HepG2 (cell line): ENCODE results near the gene KIF1C. TPM values are rescaled to one million over a fixed set of nuclear protein-coding genes. Genes with fewer than 3 reads are reported as not detected.

Experiments
- ATAC-seq: fragments of 200-7000 bp; cut with Tn5 transposase; 3 replicates; pipeline ENCODE4 v1.9.1; 2020; ENCODE audit warnings: mild to moderate bottlenecking, moderate library complexity
- BruUV-seq: library from RNA; stranded (reverse); fragments of 400-500 nt; replicated peaks from 2 replicates; lab custom pipeline; 2021; lab: Mats Ljungman, UMichigan
- CTCF ChIA-PET: fragments of 300-600 bp; formaldehyde crosslinking; extraction: SDS; loops from one replicate; lab custom pipeline; 2021; ENCODE audit warnings: low total read pairs, inconsistent platforms, low intra/inter-chr PET ratio; lab: Yijun Ruan, JAX
- POLR2A ChIA-PET: fragments of 350-600 bp; sonication (Branson Sonifier 250); formaldehyde crosslinking; loops from one replicate; lab custom pipeline; 2020; ENCODE audit warnings: antibody characterized with exemption, inconsistent platforms; lab: Yijun Ruan, JAX
- DNase-seq: peaks from one replicate; pipeline ENCODE4 v3.0.0-alpha.2; 2015; ENCODE audit warnings: low spot score
- FAIRE-seq: peaks from 3 replicates; lab custom pipeline; 2011; peaks lifted over from hg19 to GRCh38; lab: Jason Lieb, UNC
- H2AFZ ChIP-seq: one replicate; pipeline ENCODE4 v1.6.1; 2011; ENCODE audit warnings: low read length, inconsistent platforms
- H3K27ac ChIP-seq: fragments of 300-600 bp; 3 replicates; pipeline ENCODE4 v1.8.0; 2011; ENCODE audit warnings: mixed run types, mild to moderate bottlenecking, mixed read lengths, low read length, inconsistent platforms; ENCODE audit not compliant: insufficient read depth; ENCODE audit errors: extremely low read length
- H3K27me3 ChIP-seq, 2 experiments: fragments of 200-600 bp in 1 of 2; 2 replicates in 1 of 2; 3 replicates in 1 of 2; pipeline versions ENCODE4 v1.6.0 to v1.8.0; 2011; ENCODE audit warnings: low read length in 2 of 2, mild to moderate bottlenecking in 2 of 2, moderate library complexity in 2 of 2, inconsistent platforms in 1 of 2; ENCODE audit not compliant: insufficient read depth in 2 of 2, control insufficient read depth in 1 of 2
- H3K36me3 ChIP-seq, 2 experiments: fragments of 200-600 bp in 1 of 2; replicated peaks in 1 of 2; 2 replicates in 1 of 2; 3 replicates in 1 of 2; pipeline versions ENCODE4 v1.5.1 to v1.8.0; 2011; ENCODE audit warnings: low read length in 2 of 2, inconsistent platforms in 1 of 2; ENCODE audit not compliant: insufficient read depth in 2 of 2, control insufficient read depth in 1 of 2
- H3K4me1 ChIP-seq: 2 replicates; pipeline ENCODE4 v1.5.1; 2012; ENCODE audit warnings: low read length, inconsistent platforms; ENCODE audit not compliant: insufficient read depth
- H3K4me2 ChIP-seq: 2 replicates; pipeline ENCODE4 v1.6.0; 2011; ENCODE audit warnings: low read depth, low read length, inconsistent platforms
- H3K4me3 ChIP-seq, 3 experiments: fragments of 200-600 bp in 1 of 3; sonication (generic), shearing (Covaris generic) in 1 of 3; replicated peaks in 1 of 3; 2 replicates each; pipeline ENCODE4 v1.5.1; 2011 to 2016; ENCODE audit warnings: low read length in 3 of 3, inconsistent platforms in 2 of 3, low read depth in 2 of 3, mild to moderate bottlenecking in 2 of 3, control low read depth in 1 of 3, mixed read lengths in 1 of 3; ENCODE audit not compliant: insufficient read depth in 1 of 3
- H3K79me2 ChIP-seq: one replicate; pipeline ENCODE4 v1.6.1; 2011; ENCODE audit warnings: low read length, inconsistent platforms; ENCODE audit not compliant: insufficient read depth
- H3K9ac ChIP-seq: 2 replicates; pipeline ENCODE4 v1.6.0; 2011; ENCODE audit warnings: mild to moderate bottlenecking, low read depth, low read length, inconsistent platforms; ENCODE audit not compliant: insufficient read depth
- H3K9me3 ChIP-seq: 2 replicates; pipeline ENCODE4 v1.5.1; 2012; ENCODE audit warnings: mild to moderate bottlenecking, low read length
- H4K20me1 ChIP-seq: 2 replicates; pipeline ENCODE4 v1.6.0; 2011; ENCODE audit warnings: inconsistent platforms, mild to moderate bottlenecking, low read length, moderate library complexity; ENCODE audit not compliant: insufficient read depth
- HMGXB4 ChIP-seq, 2 experiments: sonication (generic) in 1 of 2; formaldehyde crosslinking in 1 of 2; IDR thresholded peaks; 2 replicates each; pipeline versions ENCODE4 v1.4.0 to v1.6.1; 2018 to 2020; ENCODE audit warnings: missing genetic modification reagents in 2 of 2, borderline replicate concordance in 1 of 2, low read depth in 1 of 2, mild to moderate bottlenecking in 1 of 2, missing biosample characterization in 1 of 2
- MAZ ChIP-seq, 2 experiments: sonication (generic) in 1 of 2; formaldehyde crosslinking in 1 of 2; IDR thresholded peaks; 2 replicates each; pipeline versions ENCODE4 v1.5.0 to v1.6.1; 2012 to 2020; ENCODE audit warnings: low read depth in 2 of 2, mild to moderate bottlenecking in 2 of 2, borderline replicate concordance in 1 of 2, improper control_type of control experiment in 1 of 2, low read length in 1 of 2, missing genetic modification reagents in 1 of 2, moderate library complexity in 1 of 2
- MYNN ChIP-seq: sonication (generic); formaldehyde crosslinking; IDR thresholded peaks from 2 replicates; pipeline ENCODE4 v1.4.0; 2020; ENCODE audit warnings: mild to moderate bottlenecking, low read depth, missing genetic modification reagents
- NR2F6 ChIP-seq, 2 experiments: IDR thresholded peaks; 2 replicates each; pipeline ENCODE4 v1.6.1; 2016; ENCODE audit warnings: antibody characterized with exemption in 1 of 2, mild to moderate bottlenecking in 1 of 2
- PAXIP1 ChIP-seq: sonication (generic); formaldehyde crosslinking; conservative IDR thresholded peaks from 2 replicates; pipeline ENCODE4 v1.4.0; 2020; ENCODE audit warnings: mild to moderate bottlenecking, missing genetic modification reagents, moderate library complexity
- POLR2G ChIP-seq: fragments of 200-400 bp; formaldehyde crosslinking; IDR thresholded peaks from 2 replicates; pipeline ENCODE4 v1.6.1; 2018; ENCODE audit warnings: mild to moderate bottlenecking, low read depth, low read length, moderate library complexity
- SIX1 ChIP-seq: sonication (generic); formaldehyde crosslinking; IDR thresholded peaks from 2 replicates; pipeline ENCODE4 v1.4.0; 2020; ENCODE audit warnings: missing genetic modification reagents, borderline replicate concordance
- ZBTB10 ChIP-seq: sonication (generic); formaldehyde crosslinking; IDR thresholded peaks from 2 replicates; pipeline ENCODE4 v1.4.0; 2020; ENCODE audit warnings: missing genetic modification reagents, borderline replicate concordance
- ZBTB26 ChIP-seq: IDR thresholded peaks from 2 replicates; pipeline ENCODE4 v1.6.1; 2016; ENCODE audit warnings: missing compliant biosample characterization, missing genetic modification reagents, borderline replicate concordance
- ZFP90 ChIP-seq: sonication (generic); formaldehyde crosslinking; IDR thresholded peaks from 2 replicates; pipeline ENCODE4 v1.8.0; 2022; ENCODE audit warnings: missing genetic modification reagents, mild to moderate bottlenecking, inconsistent platforms, borderline replicate concordance
- ZNF331 ChIP-seq: sonication (generic); formaldehyde crosslinking; IDR thresholded peaks from 2 replicates; pipeline ENCODE4 v1.4.0; 2020; ENCODE audit warnings: missing genetic modification reagents
- ZNF772 ChIP-seq: sonication (generic); formaldehyde crosslinking; IDR thresholded peaks from 2 replicates; pipeline ENCODE4 v1.5.0; 2020; ENCODE audit warnings: mild to moderate bottlenecking, missing genetic modification reagents
- WGBS: methylation state at CpG from one replicate; pipeline ENCODE4 v1.1.6; 2017; ENCODE audit warnings: low lambda C conversion rate; 5-methylcytosine and 5-hydroxymethylcytosine counted together
- in situ Hi-C: cut with HindIII; loops from 2 replicates; pipeline ENCODE4 v1.10.0; 2017; ENCODE audit warnings: low pct_unique_long_range_greater_than_20kb; ENCODE audit not compliant: extremely low pct_ligation_motif_present
- intact Hi-C: fragments of 100-400 bp; cut with micrococcal nuclease; formaldehyde crosslinking; loops from one replicate; pipeline ENCODE4 v1.10.0; 2022; ENCODE audit not compliant: unreplicated experiment
- polyA plus RNA-seq, 8 experiments: library from polyadenylated mRNA; depleted of rRNA in 3 of 8; stranded (reverse) in 7 of 8; unstranded in 1 of 8; fragments of >200 nt; fragmentation: Illumina TruSeq in 4 of 8; extraction: Trizol in 4 of 8; gene quantifications; 2 replicates each; pipeline versions ENCODE4 v1.2.1 to v1.2.3, GENCODE V29; 2011 to 2016; ENCODE audit warnings: low read depth in 4 of 8, missing spikeins in 1 of 8, mixed read lengths in 1 of 8; ENCODE audit not compliant: insufficient read depth in 1 of 8
- total RNA-seq, 5 experiments: library from RNA; depleted of rRNA; stranded (reverse); fragments of >200 nt; fragmentation: Illumina TruSeq; extraction: Trizol; gene quantifications; 2 replicates each; pipeline ENCODE4 v1.2.3, GENCODE V29; 2016; ENCODE audit warnings: low read depth in 1 of 5

The KIF1C gene
- total and polyA plus RNA-seq, 2 of the 13 experiments (the other 11 are each of a cell fraction or from before 2014, with no cell fraction given) = 70.0 to 104 TPM

- Histone ChIP-seq H4K20me1 (peaks cover 18% of the 10 kb centered on the region), H3K79me2 (peaks cover 35% of the 10 kb centered on the region), H3K27me3 (no peaks in the 10 kb centered on the region; a peak in 1 of 5 replicates), H3K9ac (peak within 1 kb of the TSS; percentile 84), H3K4me1 (peaks cover 46% of the 10 kb centered on the region), H3K9me3 (no peaks in the 10 kb centered on the region), H3K36me3 (peaks cover 7 to 13% of the 10 kb centered on the region in 2 experiments; a peak in 4 of 5 replicates), H2AFZ (no peak within 1 kb of the TSS), H3K4me3 (peak within 1 kb of the TSS; percentile 52 to 88 (median 86)), H3K4me2 (peak within 1 kb of the TSS; percentile 93), H3K27ac (peak within 1 kb of the TSS; percentile 99)
- intact Hi-C loops (loop anchor here (1.0 to 5.0 kb wide), 2 partner anchors 17 to 43 kb away; partner anchors contain the start of gene SPAG7), in situ Hi-C loops (no loop called here)
- 0% methylated on average over 7 of the region's 7 CpGs for WGBS
- ChIA-PET POLR2A (interaction anchor here (0.7 to 10.0 kb wide), 9 partner anchors 9 to 154 kb away, joined by 3 to 273 read pairs (median 5); partner anchors contain the start of genes PSMB6, RNF167, SLC25A11 and SPAG7), CTCF (no interaction called here)
- ATAC-seq = peak; percentile 27
- peak; percentile 73 for DNase-seq
- no TSS peak for BruUV-seq
- FAIRE-seq = peak; percentile 91
- peak; percentile 57 for TF ChIP-seq POLR2G
- TF ChIP-seq ZFP90 (CRISPR knock-in tag) = no peak
- peak; percentile 87 for TF ChIP-seq SIX1 (CRISPR knock-in tag)
- no peak for TF ChIP-seq ZNF772
- 0 out of 2 replicates have a peak, but pooled peaks have one; percentile 43 for TF ChIP-seq ZNF331
- peak; percentile 78 for TF ChIP-seq PAXIP1 (CRISPR knock-in tag)
- no peak for TF ChIP-seq ZBTB26
- TF ChIP-seq MAZ (IDR thresholded peaks at IDR 0.05; ENCODE audit: borderline replicate concordance, low read depth, low read length) = peak; percentile 37; the same call in 1 of the 2 replicates
- no peak; the same call in 1 of the 2 replicates for TF ChIP-seq MAZ (CRISPR knock-in tag; IDR thresholded peaks at IDR 0.05; ENCODE audit: low read depth)
- TF ChIP-seq ZBTB10 (CRISPR knock-in tag) = peak; percentile 27; the same call in 1 of the 2 replicates
- TF ChIP-seq HMGXB4 (CRISPR knock-in tag; IDR thresholded peaks at IDR 0.05; ENCODE audit: borderline replicate concordance in 1 of 2, low read depth in 1 of 2) = peak in 1 of 2 experiments; percentile 25; a peak in 1 of 4 replicates
- TF ChIP-seq MYNN (CRISPR knock-in tag) = no peak
- TF ChIP-seq NR2F6 (IDR thresholded peaks at IDR 0.05) = peak; percentile 82
- peak; percentile 85 for TF ChIP-seq NR2F6 (CRISPR knock-in tag; IDR thresholded peaks at IDR 0.05)
These were observed 47.0 kb upstream of the KIF1C start, which contains the start of gene ENO3 for GRCh38 chr17:4950746-4951204. TSS of gene ENO3 (plus strand) at chr17:4951119. CDS start at chr17:4951830, 711 bp downstream.
